Ovary (tissue), 9 donors: ENCODE results near the gene KIF7. TPM values are rescaled to one million over a fixed set of nuclear protein-coding genes. Genes with fewer than 3 reads are reported as not detected.

Source experiments
- DNase-seq, 5 donors: peaks; one replicate each; pipeline ENCODE4 v3.0.0-alpha.2; 2019 to 2020
- H3K27ac ChIP-seq, 2 donors: fragments of 200-600 bp; one replicate each; pipeline versions ENCODE4 v1.5.1 to v1.8.0; 2019 to 2022
- H3K27me3 ChIP-seq: fragments of 200-600 bp; one replicate; pipeline ENCODE4 v1.8.0; 2022
- H3K36me3 ChIP-seq: fragments of 200-600 bp; sonication (generic); one replicate; pipeline ENCODE4 v1.5.1; 2019
- H3K4me1 ChIP-seq: one replicate; pipeline ENCODE4 v1.8.1; 2013; ENCODE audit warnings: mild to moderate bottlenecking, moderate library complexity; ENCODE audit not compliant: insufficient read depth
- H3K4me3 ChIP-seq: fragments of 200-600 bp; sonication (generic); one replicate; pipeline ENCODE4 v1.5.1; 2017
- H3K9me3 ChIP-seq, 2 donors: fragments of 200-600 bp in 1 of 2; sonication (generic) in 1 of 2; one replicate each; pipeline versions ENCODE4 v1.5.1 to v1.8.1; 2013 to 2019; ENCODE audit warnings: mild to moderate bottlenecking in 1 of 2, moderate library complexity in 1 of 2
- EP300 ChIP-seq: sonication (generic); formaldehyde crosslinking; IDR thresholded peaks from one replicate; pipeline ENCODE4 v1.6.1; 2017; ENCODE audit warnings: antibody characterized with exemption
- POLR2A ChIP-seq: fragments of 450-650 bp; IDR thresholded peaks from one replicate; pipeline ENCODE4 v1.6.1; 2017; ENCODE audit warnings: antibody characterized with exemption, mild to moderate bottlenecking, moderate library complexity
- WGBS, 3 donors: extraction: QIAGEN DNeasy Blood & Tissue Kit in 1 of 3; methylation state at CpG; one replicate each; pipeline versions ENCODE4 v1.1.5 to v1.1.7; 2013 to 2017; 5-methylcytosine and 5-hydroxymethylcytosine counted together
- intact Hi-C, 4 donors: fragments of 100-400 bp; cut with DNase I; formaldehyde crosslinking; loops; one replicate each; pipeline versions ENCODE4 v1.11.0 to v1.15.1; 2022 to 2023
- polyA plus RNA-seq, 2 donors: library from polyadenylated mRNA; stranded (reverse); fragments of 200-250 nt in 1 of 2; fragments of 350-450 nt in 1 of 2; fragmentation: Illumina TruSeq in 1 of 2; extraction: RNeasy Lipid Tissue Mini Kit (QIAGEN cat#74804) in 1 of 2; gene quantifications; one replicate each; pipeline ENCODE4 v1.2.3, GENCODE V29; 2013 to 2014
- total RNA-seq, 7 donors: library from RNA; depleted of rRNA in 2 of 7; stranded (reverse); fragments of >200 nt in 2 of 7; fragmentation: NEBNext Ultra II Directional in 3 of 7; extraction: Animal tissue kit (Norgen Biotek cat#: 25700) in 3 of 7; gene quantifications; one replicate each; pipeline versions ENCODE4 v1.1.0 to v1.2.4, GENCODE V29; 2016 to 2023
- TF ChIP-seq, protein P1 (sequence below), 3 donors: fragments of 450-650 bp in 2 of 3; fragments of 200-600 bp in 1 of 3; IDR thresholded peaks; one replicate each; pipeline versions ENCODE4 v1.5.1 to v1.8.0; 2016 to 2022; ENCODE audit warnings: antibody characterized with exemption in 3 of 3, mild to moderate bottlenecking in 1 of 3
- donor health status: DM: no; HTN: no; CAD: no; lungs with moderate emphysema.
- donor health status: DM: no; HTN: no; CAD: no.
- donor health status: Bipolar disorder and iron deficiency.
- donor health status: DM: yes; HTN: yes; CAD: no.
- donor health status: DM: no; HTN: no; CAD: no.
- donor health status: DM: yes; HTN: yes; CAD: no.

KIF7 gene
- total and polyA plus RNA-seq, 9 donors: 1.5 to 16.3 (median 10.6) TPM

GRCh38 chr15:89675606-89676005, 20.3 kb upstream of the KIF7 start:
- Histone ChIP-seq H3K27me3 (no peaks in the 10 kb centered on the region), H3K36me3 (no peaks in the 10 kb centered on the region), H3K4me1 (peaks cover 17% of the 10 kb centered on the region), H3K27ac (no peak overlapping the region), H3K4me3 (no peak overlapping the region), H3K9me3 (no peaks in the 10 kb centered on the region)
- WGBS, 3 donors: 80 to 88% (median 87%) methylated on average over 6 of the region's 6 CpGs
- DNase-seq: no peak
- intact Hi-C loops: no loop called here
- no peak for TF ChIP-seq EP300
- TF ChIP-seq, protein P1, sequence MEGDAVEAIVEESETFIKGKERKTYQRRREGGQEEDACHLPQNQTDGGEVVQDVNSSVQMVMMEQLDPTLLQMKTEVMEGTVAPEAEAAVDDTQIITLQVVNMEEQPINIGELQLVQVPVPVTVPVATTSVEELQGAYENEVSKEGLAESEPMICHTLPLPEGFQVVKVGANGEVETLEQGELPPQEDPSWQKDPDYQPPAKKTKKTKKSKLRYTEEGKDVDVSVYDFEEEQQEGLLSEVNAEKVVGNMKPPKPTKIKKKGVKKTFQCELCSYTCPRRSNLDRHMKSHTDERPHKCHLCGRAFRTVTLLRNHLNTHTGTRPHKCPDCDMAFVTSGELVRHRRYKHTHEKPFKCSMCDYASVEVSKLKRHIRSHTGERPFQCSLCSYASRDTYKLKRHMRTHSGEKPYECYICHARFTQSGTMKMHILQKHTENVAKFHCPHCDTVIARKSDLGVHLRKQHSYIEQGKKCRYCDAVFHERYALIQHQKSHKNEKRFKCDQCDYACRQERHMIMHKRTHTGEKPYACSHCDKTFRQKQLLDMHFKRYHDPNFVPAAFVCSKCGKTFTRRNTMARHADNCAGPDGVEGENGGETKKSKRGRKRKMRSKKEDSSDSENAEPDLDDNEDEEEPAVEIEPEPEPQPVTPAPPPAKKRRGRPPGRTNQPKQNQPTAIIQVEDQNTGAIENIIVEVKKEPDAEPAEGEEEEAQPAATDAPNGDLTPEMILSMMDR (IDR thresholded peaks at IDR 0.05): no peak
- no peak for TF ChIP-seq POLR2A

DNA sequence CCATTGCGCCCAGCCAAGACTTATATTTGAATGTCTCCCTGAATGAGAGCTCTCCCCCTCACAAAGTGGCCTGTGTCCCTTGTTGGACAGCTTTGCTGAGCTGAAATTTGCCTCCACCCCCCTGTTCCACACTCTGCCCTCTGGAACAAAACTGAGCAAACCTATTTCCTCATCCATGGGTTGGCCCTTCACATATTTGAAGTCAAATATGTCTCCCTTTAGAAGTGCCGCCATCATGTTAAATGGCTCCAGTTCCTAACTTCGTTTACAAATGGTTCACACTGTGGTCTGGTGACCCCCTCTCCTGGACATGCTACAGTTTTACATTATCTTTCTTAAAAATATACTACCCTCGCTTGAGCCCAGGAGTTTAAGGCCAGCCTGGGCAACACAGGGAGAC, 19.3 kb upstream of the KIF7 start:
- Histone ChIP-seq H3K9me3 (no peaks in the 10 kb centered on the region), H3K36me3 (no peaks in the 10 kb centered on the region), H3K27ac (no peak overlapping the region), H3K4me3 (no peak overlapping the region), H3K27me3 (no peaks in the 10 kb centered on the region), H3K4me1 (peaks cover 14% of the 10 kb centered on the region)
- 82 to 83% (median 83%) methylated on average over 4 of the region's 4 CpGs for WGBS, 3 donors
- DNase-seq: no peak
- intact Hi-C loops: no loop called here
- no peak for TF ChIP-seq EP300
- TF ChIP-seq, protein P1 (IDR thresholded peaks at IDR 0.05): no peak
- TF ChIP-seq POLR2A: no peak

- intact Hi-C loops: no loop called here
- Histone ChIP-seq H3K4me3 (no peak overlapping the region), H3K27ac (no peak overlapping the region), H3K36me3 (no peaks in the 10 kb centered on the region), H3K27me3 (no peaks in the 10 kb centered on the region), H3K9me3 (no peaks in the 10 kb centered on the region), H3K4me1 (peaks cover 8% of the 10 kb centered on the region)
- DNase-seq: peak in 1 of 5 donors; percentile 27
- TF ChIP-seq EP300: no peak
- TF ChIP-seq, protein P1 (IDR thresholded peaks at IDR 0.05): no peak
- whole genome bisulfite sequencing, 3 donors: 61 to 68% (median 64%) methylated on average over 12 of the region's 12 CpGs
Observed at GRCh38 chr15:89673165-89673512, 17.9 kb upstream of the KIF7 start.

- Histone ChIP-seq H3K4me3 (no peak overlapping the region), H3K36me3 (no peaks in the 10 kb centered on the region), H3K9me3 (no peaks in the 10 kb centered on the region), H3K27ac (peak overlapping the region in 1 of 2 donors; percentile 35), H3K4me1 (peaks cover 8% of the 10 kb centered on the region), H3K27me3 (no peaks in the 10 kb centered on the region)
- peak in 3 of 5 donors; percentile 64 to 69 (median 67) for DNase-seq
- TF ChIP-seq, protein P1 (IDR thresholded peaks at IDR 0.05): no peak
- TF ChIP-seq EP300 (no peak), POLR2A (no peak)
- 79 to 83% (median 80%) methylated on average over 12 of the region's 12 CpGs for WGBS, 3 donors
- intact Hi-C loops: no loop called here
Observed at GRCh38 chr15:89672221-89673164, 17.2 kb upstream of the KIF7 start.
